Right lobe of liver (tissue), 6 donors: Measurements from ENCODE around the gene P2RY6. TPM values are rescaled to one million over a fixed set of nuclear protein-coding genes. Genes with fewer than 3 reads are reported as not detected.

Experiments
- ATAC-seq, 4 donors: fragments of 200-7000 bp; cut with Tn5 transposase; one replicate each; pipeline ENCODE4 v1.9.1; 2020; ENCODE audit warnings: mild to moderate bottlenecking in 4 of 4, moderate library complexity in 4 of 4
- DNase-seq, 3 donors: peaks; one replicate each; pipeline ENCODE4 v3.0.0-alpha.2; 2020
- H3K27ac ChIP-seq, 3 donors: fragments of 200-600 bp; one replicate each; pipeline ENCODE4 v1.8.0; 2022
- H3K27me3 ChIP-seq, 2 donors: fragments of 200-600 bp; one replicate each; pipeline ENCODE4 v1.8.0; 2022
- H3K36me3 ChIP-seq, 4 donors: fragments of 200-600 bp; sonication (generic) in 1 of 4; one replicate each; pipeline versions ENCODE4 v1.5.1 to v1.8.0; 2017 to 2022; ENCODE audit warnings: control low read depth in 1 of 4
- H3K4me1 ChIP-seq, 4 donors: fragments of 200-600 bp; sonication (generic) in 1 of 4; one replicate each; pipeline versions ENCODE4 v1.5.1 to v1.8.0; 2017 to 2022; ENCODE audit warnings: control low read depth in 1 of 4
- H3K4me3 ChIP-seq, 3 donors: fragments of 200-600 bp; one replicate each; pipeline ENCODE4 v1.8.0; 2022
- H3K9me3 ChIP-seq, 4 donors: fragments of 200-600 bp; sonication (generic) in 1 of 4; one replicate each; pipeline versions ENCODE4 v1.5.1 to v1.8.0; 2017 to 2022; ENCODE audit warnings: control low read depth in 1 of 4
- POLR2A ChIP-seq: fragments of 450-650 bp; IDR thresholded peaks from one replicate; pipeline ENCODE4 v1.6.1; 2017; ENCODE audit warnings: antibody characterized with exemption, mild to moderate bottlenecking
- WGBS: methylation state at CpG from one replicate; pipeline ENCODE4 v1.1.6; 2018; ENCODE audit warnings: low coverage, low lambda C conversion rate; ENCODE audit not compliant: insufficient coverage; ENCODE audit errors: missing lambda C conversion rate; 5-methylcytosine and 5-hydroxymethylcytosine counted together
- intact Hi-C, 2 donors: fragments of 100-400 bp; cut with DNase I; formaldehyde crosslinking; loops; one replicate each; pipeline versions ENCODE4 v1.11.2 to v1.14.1; 2022
- total RNA-seq, 6 experiments: library from RNA; depleted of rRNA in 2 of 6; stranded (reverse); fragments of >200 nt in 2 of 6; fragmentation: NEBNext Ultra II Directional in 3 of 6; extraction: Animal tissue kit (Norgen Biotek cat#: 25700) in 3 of 6; gene quantifications; one replicate each; pipeline versions ENCODE4 v1.1.0 to v1.2.4, GENCODE V29; 2016 to 2023
- TF ChIP-seq, protein P1 (sequence below), 4 donors: fragments of 200-600 bp in 3 of 4; fragments of 450-650 bp in 1 of 4; IDR thresholded peaks; one replicate each; pipeline versions ENCODE4 v1.5.1 to v1.8.0; 2016 to 2022; ENCODE audit warnings: antibody characterized with exemption in 4 of 4, mild to moderate bottlenecking in 2 of 4
- donor health status: DM: no; HTN: yes; CAD: no.
- donor health status: DM: no; HTN: no; CAD: no.
- donor health status: DM: no; HTN: no; CAD: no.
- donor health status: DM: no; HTN: yes; CAD: no.
- donor health status: DM: no; HTN: yes; CAD: no.

The P2RY6 gene
- total RNA-seq, 6 experiments from 2014 or later: 0.24 to 1.8 (median 0.62) TPM

- H3K27me3 ChIP-seq: no peaks in the 10 kb centered on the region
- no peaks in the 10 kb centered on the region for H3K36me3 ChIP-seq
- TF ChIP-seq, protein P1, sequence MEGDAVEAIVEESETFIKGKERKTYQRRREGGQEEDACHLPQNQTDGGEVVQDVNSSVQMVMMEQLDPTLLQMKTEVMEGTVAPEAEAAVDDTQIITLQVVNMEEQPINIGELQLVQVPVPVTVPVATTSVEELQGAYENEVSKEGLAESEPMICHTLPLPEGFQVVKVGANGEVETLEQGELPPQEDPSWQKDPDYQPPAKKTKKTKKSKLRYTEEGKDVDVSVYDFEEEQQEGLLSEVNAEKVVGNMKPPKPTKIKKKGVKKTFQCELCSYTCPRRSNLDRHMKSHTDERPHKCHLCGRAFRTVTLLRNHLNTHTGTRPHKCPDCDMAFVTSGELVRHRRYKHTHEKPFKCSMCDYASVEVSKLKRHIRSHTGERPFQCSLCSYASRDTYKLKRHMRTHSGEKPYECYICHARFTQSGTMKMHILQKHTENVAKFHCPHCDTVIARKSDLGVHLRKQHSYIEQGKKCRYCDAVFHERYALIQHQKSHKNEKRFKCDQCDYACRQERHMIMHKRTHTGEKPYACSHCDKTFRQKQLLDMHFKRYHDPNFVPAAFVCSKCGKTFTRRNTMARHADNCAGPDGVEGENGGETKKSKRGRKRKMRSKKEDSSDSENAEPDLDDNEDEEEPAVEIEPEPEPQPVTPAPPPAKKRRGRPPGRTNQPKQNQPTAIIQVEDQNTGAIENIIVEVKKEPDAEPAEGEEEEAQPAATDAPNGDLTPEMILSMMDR (IDR thresholded peaks at IDR 0.05): no peak
- TF ChIP-seq POLR2A: no peak
- H3K4me3 ChIP-seq: no peak overlapping the region
- no peak overlapping the region for H3K27ac ChIP-seq
- intact Hi-C loops: loop anchor here (5.0 to 10.0 kb wide), 2 partner anchors 87 to 94 kb away; no protein-coding TSS in a partner anchor
- ATAC-seq: no peak
- DNase-seq: no peak
- no peaks in the 10 kb centered on the region for H3K9me3 ChIP-seq
- WGBS: 81% methylated on average over 3 of the region's 5 CpGs
- H3K4me1 ChIP-seq: no peaks in the 10 kb centered on the region
Observed at GRCh38 chr11:73298233-73298632, 26.1 kb downstream of the P2RY6 start.

GRCh38 chr11:73299751-73300150 is 27.6 kb downstream of the P2RY6 start:
- intact Hi-C loops: loop anchor here (5.0 to 10.0 kb wide), 2 partner anchors 85 to 93 kb away; no protein-coding TSS in a partner anchor
- no peaks in the 10 kb centered on the region for H3K27me3 ChIP-seq
- DNase-seq: peak in 1 of 3 donors; percentile 32

DNA sequence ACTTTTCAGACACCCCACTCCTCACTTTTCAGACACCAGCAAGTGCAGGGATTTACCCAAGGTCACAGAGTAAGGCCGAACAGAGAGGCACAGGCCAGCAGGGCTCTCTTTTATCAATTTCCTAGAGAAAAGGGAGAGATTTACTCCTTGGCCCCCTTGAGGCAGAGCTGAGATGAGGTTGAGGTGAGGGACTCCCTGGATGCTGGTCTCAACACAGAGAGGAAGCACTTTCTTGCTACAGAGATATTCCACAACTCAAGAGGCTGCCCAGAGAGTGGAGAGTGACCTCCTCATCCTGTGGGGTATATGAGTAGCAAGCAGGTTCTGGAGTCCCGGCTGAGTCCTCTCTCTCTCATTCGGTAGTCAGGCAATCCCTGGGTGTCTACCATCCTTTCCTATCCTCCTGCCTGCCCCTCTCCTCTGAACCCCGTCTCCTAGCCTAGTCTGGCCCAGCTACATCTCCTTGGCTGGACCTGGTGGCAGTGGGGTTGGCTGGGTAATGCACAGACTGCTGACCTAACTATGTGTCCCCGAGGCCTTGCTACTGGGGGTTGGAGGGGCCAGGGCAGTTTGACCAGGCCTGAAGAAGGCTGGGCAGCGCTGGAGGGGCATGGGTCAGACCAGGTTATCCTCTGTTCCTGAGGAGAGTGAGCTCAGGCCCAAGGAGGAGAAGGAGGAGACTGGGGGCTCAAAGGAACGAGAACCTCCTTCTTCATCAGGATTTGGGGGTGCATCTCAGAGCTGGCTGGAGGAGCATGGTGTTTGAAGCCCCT is 34.1 kb downstream of the P2RY6 start:
- no peaks in the 10 kb centered on the region for H3K36me3 ChIP-seq
- no peak overlapping the region for H3K27ac ChIP-seq
- no peak for DNase-seq
- H3K4me1 ChIP-seq: peaks cover 0 to 9% (median 3%) of the 10 kb centered on the region in 4 donors
- no peaks in the 10 kb centered on the region for H3K27me3 ChIP-seq
- H3K4me3 ChIP-seq: no peak overlapping the region
- ATAC-seq: no peak
- 41% methylated on average over 2 of the region's 7 CpGs for WGBS
- intact Hi-C loops: no loop called here
- H3K9me3 ChIP-seq: no peaks in the 10 kb centered on the region
- TF ChIP-seq POLR2A: no peak
- TF ChIP-seq, protein P1 (IDR thresholded peaks at IDR 0.05): no peak

More at GRCh38 chr11:73299751-73300150, 27.6 kb downstream of the P2RY6 start:
- no peak for ATAC-seq
- Histone ChIP-seq H3K4me1 (no peaks in the 10 kb centered on the region), H3K4me3 (no peak overlapping the region), H3K27ac (no peak overlapping the region), H3K36me3 (no peaks in the 10 kb centered on the region), H3K9me3 (no peaks in the 10 kb centered on the region)
- 62% methylated on average over 2 of the region's 10 CpGs for WGBS
- no peak for TF ChIP-seq POLR2A
- TF ChIP-seq, protein P1 (IDR thresholded peaks at IDR 0.05): no peak

GRCh38 chr11:73306977-73307322 is 34.8 kb downstream of the P2RY6 start:
- Histone ChIP-seq H3K9me3 (no peaks in the 10 kb centered on the region), H3K27me3 (no peaks in the 10 kb centered on the region), H3K27ac (peak overlapping the region in 2 of 3 donors; percentile 22 to 52), H3K4me3 (peak overlapping the region; percentile 50 to 60 (median 58)), H3K36me3 (no peaks in the 10 kb centered on the region), H3K4me1 (peaks cover 0 to 9% (median 3%) of the 10 kb centered on the region in 4 donors)
- ATAC-seq: no peak
- 17% methylated on average over 18 of the region's 18 CpGs for whole genome bisulfite sequencing
- intact Hi-C loops: no loop called here
- DNase-seq: no peak
- TF ChIP-seq, protein P1 (IDR thresholded peaks at IDR 0.05): no peak
